ENCODE measurements around the gene SLC6A7.

The SLC6A7 gene

DNA sequence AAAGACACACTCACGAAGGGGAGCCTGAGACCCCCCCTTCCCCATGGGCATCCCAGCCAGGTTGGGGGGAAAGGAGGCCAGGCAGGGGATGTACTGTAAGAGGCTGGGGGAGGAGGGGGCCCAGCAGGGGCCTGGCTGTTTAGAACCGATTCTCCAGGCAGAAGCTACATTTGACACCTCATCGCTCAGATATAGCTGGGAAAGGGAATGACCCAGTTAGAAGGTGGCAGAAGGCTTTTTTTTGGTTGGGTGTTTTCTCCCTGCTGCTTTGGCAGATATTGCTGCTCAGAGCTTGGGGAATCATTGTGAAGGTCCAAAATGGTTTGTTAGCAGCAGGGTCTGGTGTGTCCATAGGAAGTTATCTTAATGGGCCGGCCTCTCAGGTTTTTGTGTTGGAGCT is 17.3 kb upstream of the SLC6A7 start:
- DNase-seq (ENCODE audit: low read depth in 2 of 2) = no peak

DNA sequence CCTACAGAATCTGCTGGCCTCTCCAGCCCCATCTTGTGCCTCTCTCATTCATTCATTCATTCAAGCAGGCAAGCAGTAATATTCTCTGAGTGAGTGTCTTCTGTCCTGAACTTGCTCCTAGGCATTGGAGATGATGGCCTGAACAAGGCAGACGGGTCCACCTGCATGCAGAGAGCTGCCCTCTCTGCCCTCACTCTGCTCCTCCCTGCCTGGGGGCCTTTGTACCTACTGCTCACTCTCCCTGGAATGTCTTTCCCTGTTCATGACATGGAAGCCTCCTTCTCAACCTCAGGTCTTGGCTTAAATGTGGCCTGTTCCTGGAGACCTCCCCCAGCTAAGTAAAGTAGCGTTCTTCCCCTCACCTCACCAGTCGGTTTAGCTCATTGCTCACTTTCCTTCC is 16.7 kb upstream of the SLC6A7 start:
- DNase-seq (ENCODE audit: low read depth in 2 of 2) = no peak

DNA sequence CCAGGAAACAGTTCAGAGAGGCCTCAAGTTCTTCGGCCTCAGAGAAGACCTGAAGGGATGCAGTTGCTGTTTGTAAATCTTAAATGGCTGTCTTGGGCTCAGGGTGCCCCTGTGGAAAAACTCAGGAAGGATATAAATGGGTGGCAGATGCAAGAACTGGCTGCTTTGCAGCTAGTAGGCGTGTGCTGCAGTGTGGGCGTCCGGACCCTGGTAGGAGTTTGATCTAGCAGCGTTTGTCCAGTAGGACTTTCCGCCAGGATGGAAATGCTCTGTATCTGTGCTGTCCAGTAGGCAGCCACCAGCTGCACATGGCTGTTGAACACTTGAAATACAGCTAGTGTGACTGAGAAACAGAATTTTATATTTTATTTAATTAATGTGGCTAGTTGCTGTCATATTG is 15.6 kb upstream of the SLC6A7 start:
- DNase-seq (ENCODE audit: low read depth in 2 of 2) = no peak

DNA sequence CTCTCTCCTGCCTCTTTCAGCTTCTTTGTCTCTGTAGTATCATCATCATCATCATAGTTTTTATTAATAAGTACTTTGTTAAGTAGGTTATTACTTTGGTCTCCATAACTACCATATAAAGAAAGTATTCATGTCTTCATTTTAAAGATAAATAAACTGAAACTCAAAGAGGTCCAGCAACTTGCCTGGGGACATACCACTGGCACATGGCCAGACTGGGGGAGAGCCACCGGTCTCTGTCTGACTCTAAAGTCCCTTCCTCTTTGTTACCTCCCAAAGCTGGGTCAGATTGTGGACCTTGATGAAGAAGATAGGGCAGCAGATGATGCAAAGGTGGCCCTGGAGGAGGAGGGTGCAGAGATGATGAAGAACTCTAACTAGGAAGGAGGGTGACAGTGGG is 14.8 kb upstream of the SLC6A7 start:
- DNase-seq (ENCODE audit: low read depth in 2 of 2) = no peak

DNA sequence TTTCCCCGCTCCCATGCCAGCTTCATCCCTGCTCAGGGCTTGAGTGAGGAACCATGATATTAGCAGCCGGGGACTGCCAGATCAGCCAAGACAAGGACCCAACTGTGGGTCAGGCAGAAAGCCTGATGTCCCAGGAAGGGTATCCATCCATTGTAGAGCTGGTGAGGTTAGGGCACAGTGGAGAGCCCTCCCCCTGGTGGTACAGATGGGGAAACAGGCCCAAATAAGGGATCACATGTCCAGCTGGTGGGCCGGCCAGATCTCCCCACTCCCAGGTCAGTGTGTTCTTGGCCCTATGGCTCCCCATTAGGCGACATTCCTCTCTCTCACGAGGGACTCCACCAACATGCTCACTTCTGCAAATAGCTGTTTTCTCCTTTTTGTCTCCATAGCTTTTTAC is 14.3 kb upstream of the SLC6A7 start:
- no peak for DNase-seq (ENCODE audit: low read depth in 2 of 2)

DNA sequence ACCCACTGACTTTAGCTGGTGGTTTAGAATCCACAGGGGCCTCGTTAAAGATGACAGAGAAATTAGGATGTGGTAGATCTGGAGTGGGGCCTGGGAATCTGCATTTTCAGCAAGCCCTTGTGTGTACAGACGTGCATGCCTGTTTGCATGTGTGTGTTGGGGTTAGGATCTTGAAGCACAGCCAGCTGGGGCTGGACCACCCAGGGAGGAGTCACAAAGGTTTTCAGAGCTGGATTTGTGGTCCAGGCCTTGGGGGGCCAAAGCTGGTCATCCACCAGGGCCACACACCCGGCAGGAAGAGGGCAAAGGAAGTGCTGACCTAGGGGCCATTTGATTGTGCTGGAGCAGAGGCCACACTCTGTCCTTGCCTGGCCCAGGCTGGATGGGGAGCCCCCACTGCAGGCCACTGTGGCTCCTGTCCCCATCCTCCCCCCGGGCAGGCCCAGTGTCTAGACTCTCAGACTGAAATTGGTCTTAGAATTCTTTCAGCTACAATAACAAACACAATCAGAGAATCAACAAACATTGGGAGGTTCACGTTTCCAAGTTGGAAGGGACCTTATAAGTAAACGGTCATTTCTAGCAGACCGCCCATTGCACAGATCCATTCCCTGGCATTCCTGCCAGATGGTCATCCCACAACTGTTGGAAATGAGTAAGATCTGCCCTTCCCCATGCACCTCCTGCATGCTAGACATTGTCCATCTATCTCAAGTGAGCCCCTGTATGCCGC is 13.0 kb upstream of the SLC6A7 start:
- no peak for DNase-seq (ENCODE audit: low read depth in 2 of 2)

DNA sequence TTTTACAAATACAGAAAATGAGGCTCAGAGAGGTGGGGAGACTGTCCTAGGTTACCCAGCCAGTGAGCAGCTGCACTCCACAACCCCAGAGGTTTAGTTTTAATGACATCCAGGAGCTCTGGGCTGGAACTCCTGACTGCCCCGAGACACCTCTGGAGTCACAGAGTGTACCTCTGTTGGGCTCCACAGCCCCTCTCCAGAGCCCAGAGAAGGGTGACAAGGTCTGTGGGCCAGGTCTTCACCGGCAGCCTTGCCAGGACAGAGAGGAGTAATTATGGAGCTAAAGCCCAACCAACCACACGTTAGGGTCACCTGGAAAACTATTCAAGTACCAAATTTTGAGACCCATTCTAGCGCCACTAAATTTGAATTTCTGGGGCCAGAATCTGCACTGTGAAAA is 12.1 kb upstream of the SLC6A7 start:
- no peak for DNase-seq (ENCODE audit: low read depth in 2 of 2)

DNA sequence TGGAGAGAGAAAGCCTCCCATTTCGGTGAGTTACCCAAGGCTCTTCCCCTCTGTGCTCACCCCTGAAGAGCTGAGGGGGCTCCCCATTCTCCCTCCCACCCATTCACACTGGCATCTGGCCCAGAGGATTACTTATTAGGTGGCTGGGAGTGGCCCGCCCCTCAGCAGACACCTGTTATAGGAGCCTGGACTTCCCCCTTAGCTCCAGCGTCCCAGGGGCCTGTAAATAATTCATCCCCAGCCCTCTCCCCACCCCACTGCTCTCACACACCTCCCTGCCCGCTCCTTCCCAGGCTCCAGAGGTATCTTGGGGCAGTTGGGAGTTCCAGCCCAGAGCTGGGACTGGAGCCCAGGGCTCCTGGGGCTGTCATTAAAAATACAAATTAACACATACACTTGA is 11.6 kb upstream of the SLC6A7 start:
- DNase-seq (ENCODE audit: low read depth in 2 of 2) = no peak

DNA sequence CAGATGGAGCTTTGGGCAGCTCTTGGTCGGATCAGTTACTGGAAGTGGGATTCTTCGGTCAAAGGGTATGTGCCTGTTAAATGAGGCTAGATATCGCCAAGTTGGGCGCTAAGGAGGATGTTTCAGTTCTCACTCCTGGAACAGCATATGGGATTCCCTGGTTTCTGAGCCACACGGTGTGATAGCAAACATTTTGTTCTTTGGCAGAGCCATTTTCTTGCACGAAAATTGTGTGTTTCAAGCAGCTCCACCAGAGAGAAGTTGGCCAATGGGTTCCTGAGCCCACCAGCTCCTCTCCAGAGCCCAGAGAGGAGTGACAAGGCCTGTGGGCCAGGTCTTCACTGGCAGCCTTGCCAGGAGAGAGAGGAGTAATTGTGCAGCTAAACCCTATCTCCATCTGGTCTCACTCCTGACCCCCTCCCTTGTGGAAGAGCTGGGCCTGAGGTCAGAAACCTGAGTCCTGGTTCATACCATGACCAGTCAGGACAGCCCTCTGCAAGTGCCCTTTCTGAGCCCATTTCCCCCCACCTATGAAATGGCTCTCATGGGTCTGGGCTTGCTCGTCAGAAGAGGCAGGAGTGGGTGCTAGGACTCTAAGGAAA is 10.7 kb upstream of the SLC6A7 start:
- DNase-seq (ENCODE audit: low read depth in 2 of 2) = no peak

DNA sequence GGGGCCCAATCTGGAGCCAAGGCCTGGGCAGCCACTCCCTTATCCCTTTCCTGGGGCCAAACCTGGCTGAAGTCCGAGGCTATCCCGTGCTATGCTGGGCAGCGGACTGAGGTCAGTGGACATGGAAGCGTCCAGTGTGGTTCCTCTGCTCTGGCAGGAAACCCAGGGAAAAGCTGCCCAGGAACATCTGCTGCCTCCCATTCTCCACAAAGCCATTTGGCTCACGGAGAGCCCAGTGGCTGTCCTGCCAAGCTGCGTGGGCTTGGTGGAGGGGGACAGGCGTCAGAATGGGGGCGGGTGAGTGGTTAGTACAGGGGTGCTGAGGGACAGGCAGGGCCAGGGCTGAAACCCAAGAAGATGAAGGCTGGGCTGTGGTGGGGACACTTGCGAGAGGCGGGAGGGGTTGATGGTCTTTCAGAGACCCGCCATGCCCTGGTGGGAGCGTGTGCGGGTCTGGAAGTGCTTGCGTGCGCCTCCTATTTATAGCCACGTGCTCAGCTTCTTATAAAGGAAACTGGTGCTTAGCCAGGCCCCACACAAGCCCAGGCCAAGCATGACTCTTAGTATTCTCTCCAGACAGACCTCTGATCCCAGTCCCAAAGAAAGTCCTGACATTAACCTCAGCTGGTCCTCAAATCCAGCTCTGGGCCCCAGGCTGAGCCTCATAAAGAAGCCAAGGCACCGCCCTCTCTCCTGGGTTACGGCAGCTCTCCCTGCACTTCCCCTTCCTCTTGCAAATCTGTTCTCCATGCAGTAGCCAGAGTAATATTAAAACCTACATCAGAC is 9.4 kb upstream of the SLC6A7 start:
- DNase-seq (ENCODE audit: low read depth in 2 of 2) = no peak

DNA sequence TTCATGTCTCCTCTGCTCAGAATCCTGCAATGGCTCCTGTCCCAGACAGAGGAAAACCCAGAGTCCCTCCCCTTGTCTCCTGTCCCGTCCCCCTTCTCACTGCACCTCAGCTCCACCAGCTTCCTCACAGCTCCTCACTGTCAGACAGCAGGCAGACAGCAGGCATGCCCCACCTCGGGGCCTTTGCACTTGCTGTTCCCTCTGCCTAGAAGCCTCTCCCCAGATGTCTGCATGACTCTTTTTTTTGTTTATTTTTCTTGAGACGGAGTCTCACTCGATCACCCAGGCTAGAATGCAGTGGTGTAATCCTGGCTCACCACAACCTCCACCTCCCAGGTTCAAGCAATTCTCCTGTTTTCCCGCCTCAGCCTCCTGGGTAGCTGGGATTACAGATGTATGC is 8.8 kb upstream of the SLC6A7 start:
- DNase-seq (ENCODE audit: low read depth in 2 of 2) = no peak

DNA sequence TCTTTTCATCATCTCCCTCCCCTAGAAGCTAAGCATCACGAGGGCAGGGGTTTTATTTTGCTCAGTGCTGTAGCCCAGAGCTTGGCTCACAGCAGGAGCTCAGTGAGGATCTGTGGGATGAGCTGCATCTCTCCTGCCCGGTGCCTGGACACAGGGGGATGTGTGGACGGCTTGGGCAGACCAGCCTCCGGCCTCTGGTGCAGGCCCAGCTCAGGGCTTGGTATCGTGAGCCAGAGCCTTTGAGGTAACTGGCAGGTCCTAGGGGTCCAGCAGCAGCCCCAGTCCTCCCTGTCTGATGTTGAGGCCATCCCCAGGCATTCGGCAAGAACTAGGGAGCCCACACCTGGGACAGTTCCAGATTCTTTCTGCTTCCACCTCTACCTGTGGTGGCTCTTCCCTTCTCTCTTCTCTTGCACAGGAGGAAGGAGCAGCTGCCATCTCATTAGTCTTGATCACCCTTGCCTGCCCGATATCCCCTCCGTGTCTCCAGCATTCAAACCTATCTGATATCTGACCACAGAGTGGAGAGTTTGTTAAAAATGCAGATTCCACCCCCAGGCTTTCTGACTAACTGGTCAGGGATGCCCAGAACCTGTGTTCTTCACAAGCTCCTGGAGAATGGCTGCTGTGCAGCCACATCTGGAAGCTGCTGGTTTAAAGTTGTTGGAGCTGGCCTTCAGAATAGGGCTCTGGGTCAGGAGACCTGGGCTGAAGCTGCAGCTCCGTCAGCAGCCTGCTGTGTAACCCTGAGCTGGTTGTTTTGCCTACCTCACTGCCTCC is 7.9 kb upstream of the SLC6A7 start:
- no peak for DNase-seq (ENCODE audit: low read depth in 2 of 2)

DNA sequence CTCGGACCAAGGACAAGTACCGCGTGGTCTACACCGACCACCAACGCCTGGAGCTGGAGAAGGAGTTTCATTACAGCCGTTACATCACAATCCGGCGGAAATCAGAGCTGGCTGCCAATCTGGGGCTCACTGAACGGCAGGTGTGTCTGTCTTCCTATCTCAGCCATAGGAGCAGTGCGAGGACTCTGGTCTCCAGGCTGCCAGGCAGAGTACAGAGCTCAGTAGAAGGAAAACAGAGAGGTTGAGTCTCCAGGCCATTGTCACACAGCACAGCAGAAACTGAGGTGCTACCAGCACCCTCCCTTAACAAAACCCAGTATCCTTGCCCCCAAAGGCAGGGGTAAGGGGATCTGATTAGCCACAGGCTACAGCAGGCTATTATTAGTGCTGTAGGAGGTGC is 7.1 kb upstream of the SLC6A7 start:
- DNase-seq (ENCODE audit: low read depth in 2 of 2) = no peak

DNA sequence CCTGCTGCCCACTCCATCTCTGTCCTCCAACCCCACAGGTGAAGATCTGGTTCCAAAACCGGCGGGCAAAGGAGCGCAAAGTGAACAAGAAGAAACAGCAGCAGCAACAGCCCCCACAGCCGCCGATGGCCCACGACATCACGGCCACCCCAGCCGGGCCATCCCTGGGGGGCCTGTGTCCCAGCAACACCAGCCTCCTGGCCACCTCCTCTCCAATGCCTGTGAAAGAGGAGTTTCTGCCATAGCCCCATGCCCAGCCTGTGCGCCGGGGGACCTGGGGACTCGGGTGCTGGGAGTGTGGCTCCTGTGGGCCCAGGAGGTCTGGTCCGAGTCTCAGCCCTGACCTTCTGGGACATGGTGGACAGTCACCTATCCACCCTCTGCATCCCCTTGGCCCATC is 6.4 kb upstream of the SLC6A7 start:
- no peak for DNase-seq (ENCODE audit: low read depth in 2 of 2)

DNA sequence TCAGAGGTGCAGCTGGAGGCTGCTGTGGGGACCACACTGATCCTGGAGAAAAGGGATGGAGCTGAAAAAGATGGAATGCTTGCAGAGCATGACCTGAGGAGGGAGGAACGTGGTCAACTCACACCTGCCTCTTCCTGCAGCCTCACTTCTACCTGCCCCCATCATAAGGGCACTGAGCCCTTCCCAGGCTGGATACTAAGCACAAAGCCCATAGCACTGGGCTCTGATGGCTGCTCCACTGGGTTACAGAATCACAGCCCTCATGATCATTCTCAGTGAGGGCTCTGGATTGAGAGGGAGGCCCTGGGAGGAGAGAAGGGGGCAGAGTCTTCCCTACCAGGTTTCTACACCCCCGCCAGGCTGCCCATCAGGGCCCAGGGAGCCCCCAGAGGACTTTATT is 5.9 kb upstream of the SLC6A7 start:
- DNase-seq (ENCODE audit: low read depth in 2 of 2) = no peak

DNA sequence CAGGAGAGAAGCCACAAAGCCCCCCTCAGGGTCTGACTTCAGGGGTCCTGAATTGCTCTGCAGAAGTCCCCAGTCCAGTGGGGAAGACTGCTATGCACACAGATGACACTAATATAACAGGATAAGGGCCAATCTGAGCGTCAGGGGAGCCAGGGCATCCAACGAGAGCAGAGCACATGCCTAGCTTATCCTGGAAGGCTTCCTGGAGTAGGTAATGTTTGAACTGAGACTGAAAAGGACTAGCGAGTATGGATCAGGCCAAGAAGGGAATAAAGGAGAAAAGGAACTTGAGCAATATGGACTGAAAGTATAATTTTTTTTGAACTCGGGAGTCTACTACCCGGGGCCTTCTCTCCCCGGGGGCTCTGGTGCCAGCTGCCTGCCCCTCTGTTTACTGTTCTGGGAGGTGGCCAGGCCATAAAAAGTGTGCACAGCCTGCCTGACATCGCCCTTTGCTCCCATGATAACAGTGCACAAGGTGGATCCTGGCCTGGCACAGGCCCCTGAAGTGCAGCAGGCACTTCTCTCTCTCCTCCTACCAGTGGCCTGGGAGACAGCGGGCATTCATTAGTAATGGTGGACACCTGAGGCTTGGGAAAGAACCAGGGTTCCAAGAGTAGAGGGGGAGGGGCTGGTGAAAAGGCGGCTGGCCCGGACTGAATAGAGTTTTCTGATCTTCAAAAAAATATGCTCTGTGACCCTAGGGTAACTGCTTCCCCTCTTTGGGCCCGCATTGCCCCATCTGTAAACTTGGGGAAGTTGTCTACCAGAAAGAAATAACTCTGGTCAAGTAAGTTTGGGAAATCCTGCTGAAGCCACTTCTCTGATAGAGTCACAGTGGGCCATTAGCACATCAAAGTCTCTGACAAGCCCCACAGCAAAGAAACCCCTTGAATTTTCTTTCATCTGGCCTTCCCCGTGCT is 4.6 kb upstream of the SLC6A7 start:
- DNase-seq (ENCODE audit: low read depth in 2 of 2) = no peak

DNA sequence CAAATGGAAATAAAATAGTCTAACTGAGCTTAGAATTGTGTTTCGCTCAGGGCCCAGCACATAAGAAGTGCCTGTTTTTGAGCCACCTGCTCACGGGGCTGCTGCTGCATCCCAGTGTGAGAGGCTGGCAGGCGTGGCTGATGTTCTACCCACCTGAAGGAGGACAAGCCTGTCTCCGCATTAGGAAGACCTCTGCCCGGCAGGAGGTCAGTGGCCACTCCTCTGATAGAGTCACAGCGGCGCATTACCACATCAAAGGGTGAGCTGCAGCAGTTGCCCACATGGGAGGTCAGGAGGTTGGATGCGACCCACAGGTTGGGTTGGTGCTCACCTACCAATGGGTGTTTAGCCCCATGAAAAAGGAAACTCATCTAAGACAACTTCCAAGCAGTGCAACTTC is 3.7 kb upstream of the SLC6A7 start:
- no peak for DNase-seq (ENCODE audit: low read depth in 2 of 2)

DNA sequence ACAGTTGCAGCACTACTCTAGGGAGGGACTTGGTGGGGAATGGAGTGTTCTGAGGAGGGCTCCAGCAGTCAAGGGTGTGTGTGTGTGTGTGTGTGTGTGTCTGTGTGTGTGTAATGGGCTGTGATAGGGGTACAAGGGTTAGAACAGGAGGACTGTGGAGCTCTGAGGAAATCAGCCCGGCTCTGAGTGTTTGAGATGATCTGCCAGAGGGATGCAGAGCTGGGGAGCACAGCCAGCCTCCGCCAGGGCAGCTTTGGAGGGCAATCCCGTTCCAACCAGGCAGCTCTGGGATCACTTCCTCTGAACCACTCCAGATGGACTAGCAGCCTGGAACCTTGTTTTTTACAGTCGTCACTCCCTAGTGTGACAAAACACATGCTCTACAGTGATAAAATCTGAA is 3.0 kb upstream of the SLC6A7 start:
- DNase-seq (ENCODE audit: low read depth in 2 of 2) = no peak

DNA sequence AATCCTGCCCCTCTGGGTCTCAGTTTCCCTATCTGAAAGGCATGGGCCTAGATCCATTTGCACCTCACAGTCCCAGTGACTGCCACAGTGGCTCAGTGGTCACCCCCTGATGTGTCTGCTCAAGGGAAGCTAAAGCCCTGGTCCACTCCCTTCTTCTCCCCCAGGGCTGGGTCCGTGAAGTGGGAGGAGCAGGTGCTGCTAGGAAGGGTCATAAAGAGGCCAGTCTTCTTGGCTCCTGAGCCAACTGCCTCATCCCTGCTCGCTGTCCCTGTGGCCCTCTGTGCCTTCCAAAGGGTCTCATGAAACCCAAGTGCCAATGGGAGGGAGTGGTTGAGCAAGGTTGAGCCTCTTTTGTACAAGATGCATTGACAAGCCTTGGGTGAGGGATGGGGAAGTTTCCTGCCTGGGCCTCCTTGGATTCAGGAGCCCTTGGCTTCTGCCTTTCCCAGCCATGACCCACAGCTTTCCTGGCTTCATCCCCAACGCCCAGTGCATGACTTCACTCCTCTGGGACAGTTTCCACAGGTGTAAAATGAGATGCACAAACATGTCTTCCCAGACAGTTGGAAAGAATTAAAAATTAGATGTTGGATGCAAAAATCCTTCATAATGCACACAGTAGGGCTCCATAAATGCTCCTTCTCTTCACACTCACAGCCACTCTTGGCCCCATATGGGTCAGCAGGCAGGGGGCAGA is 1.6 kb upstream of the SLC6A7 start:
- DNase-seq (ENCODE audit: low read depth in 2 of 2) = no peak

DNA sequence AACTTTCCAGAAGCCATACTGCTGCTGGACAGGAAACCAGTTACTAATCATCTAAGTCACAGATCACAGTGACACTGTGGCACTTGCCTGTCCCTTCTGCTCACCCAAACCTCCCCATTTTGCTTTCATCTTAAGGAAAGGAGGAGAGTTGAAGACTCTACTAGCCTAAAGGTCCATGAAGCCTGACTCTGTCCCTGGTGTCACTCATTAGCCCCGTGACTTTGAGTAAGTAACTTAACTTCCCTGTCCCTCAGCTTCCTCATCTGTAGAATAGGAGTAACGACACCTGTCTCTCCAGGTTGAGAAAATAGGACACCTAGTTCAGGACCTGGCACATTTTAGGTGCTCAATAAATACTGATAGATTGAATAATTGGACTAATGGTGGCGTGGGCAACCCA is 536 bp upstream of the SLC6A7 start:
- DNase-seq (ENCODE audit: low read depth in 2 of 2) = no peak

DNA sequence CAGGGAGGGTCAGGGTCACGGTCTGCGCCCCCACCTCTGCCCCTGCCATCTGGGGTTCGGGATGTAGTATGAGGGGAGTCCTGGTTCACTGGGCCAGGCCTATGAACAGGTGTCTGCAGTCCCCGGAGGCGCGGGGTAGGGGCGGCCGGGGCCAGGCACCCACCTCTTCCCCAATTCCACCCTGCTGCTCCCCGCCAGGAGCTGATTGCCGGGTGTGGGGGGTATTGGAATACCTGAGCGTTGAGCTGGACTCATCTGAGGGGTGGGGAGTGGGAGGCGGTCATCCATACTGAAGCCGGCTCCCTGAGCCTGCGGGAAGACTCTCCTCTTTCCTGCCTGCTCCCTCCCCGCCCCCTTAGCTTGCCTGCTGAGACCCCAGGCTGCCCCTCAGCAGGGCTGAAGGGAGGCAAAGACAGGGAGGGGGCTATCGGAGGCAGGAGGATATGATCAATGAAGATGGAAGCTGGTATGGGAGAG is 679 bp downstream of the SLC6A7 start:
- DNase-seq (ENCODE audit: low read depth in 2 of 2) = no peak
